NCI-H460 (cell line): ENCODE data around the gene RNF149. TPM values are rescaled to one million over a fixed set of nuclear protein-coding genes. Genes with fewer than 3 reads are reported as not detected.
"Not testable (repeated sequence)": the region's sequence is repeated elsewhere in the genome, so short reads cannot be mapped to it uniquely, and the experiment has no call there.

Experiments
- DNase-seq: peaks from one replicate; pipeline ENCODE4 v3.0.0-alpha.2; 2016; ENCODE audit warnings: low read depth; ENCODE audit errors: extremely low read depth
- total RNA-seq: library from RNA; depleted of rRNA; stranded (reverse); fragments of >200 nt; shearing (Covaris generic); gene quantifications from 2 replicates; pipeline ENCODE4 v1.2.3, GENCODE V29; 2014

RNF149 gene
- total RNA-seq, 1 experiment from 2014 or later = 52.0 TPM

GRCh38 chr2:101332885-101333766 is 24.6 kb upstream of the RNF149 start:
- no peak for DNase-seq

GRCh38 chr2:101331202-101331601 is 22.7 kb upstream of the RNF149 start:
- DNase-seq = no peak

GRCh38 chr2:101330253-101330933 is 21.9 kb upstream of the RNF149 start:
- DNase-seq = no peak

GRCh38 chr2:101329026-101329425 is 20.5 kb upstream of the RNF149 start:
- DNase-seq = no peak

- DNase-seq = no peak
These were observed 20.0 kb upstream of the RNF149 start for GRCh38 chr2:101328474-101329007.

GRCh38 chr2:101327863-101328394 is 19.4 kb upstream of the RNF149 start:
- DNase-seq = no peak

- DNase-seq = no peak
These were observed 16.9 kb upstream of the RNF149 start for GRCh38 chr2:101325425-101325824.

- DNase-seq = not testable (repeated sequence)
These were observed 8.1 kb upstream of the RNF149 start for GRCh38 chr2:101316568-101316967.

- no peak for DNase-seq
These were observed 3.2 kb upstream of the RNF149 start for GRCh38 chr2:101311696-101312017.

GRCh38 chr2:101310834-101311695 is 2.6 kb upstream of the RNF149 start:
- DNase-seq = no peak

- no peak for DNase-seq
These were observed 1.8 kb upstream of the RNF149 start for GRCh38 chr2:101310090-101310833.

- DNase-seq = no peak
These were observed 510 bp downstream of the RNF149 start for GRCh38 chr2:101307950-101308431.

- no peak for DNase-seq
These were observed 998 bp downstream of the RNF149 start for GRCh38 chr2:101307503-101307902.

- DNase-seq = no peak
These were observed 2.1 kb downstream of the RNF149 start for GRCh38 chr2:101306410-101306809.

GRCh38 chr2:101305492-101306078 is 2.9 kb downstream of the RNF149 start:
- DNase-seq = no peak

- no peak for DNase-seq
These were observed 3.5 kb downstream of the RNF149 start for GRCh38 chr2:101305035-101305434.

GRCh38 chr2:101303688-101304087 is 4.8 kb downstream of the RNF149 start:
- DNase-seq = no peak

GRCh38 chr2:101302016-101302415 is 6.5 kb downstream of the RNF149 start:
- DNase-seq = no peak

GRCh38 chr2:101300836-101301235 is 7.7 kb downstream of the RNF149 start:
- no peak for DNase-seq
